Measurements from ENCODE around the gene DOCK3.

The DOCK3 gene

DNA sequence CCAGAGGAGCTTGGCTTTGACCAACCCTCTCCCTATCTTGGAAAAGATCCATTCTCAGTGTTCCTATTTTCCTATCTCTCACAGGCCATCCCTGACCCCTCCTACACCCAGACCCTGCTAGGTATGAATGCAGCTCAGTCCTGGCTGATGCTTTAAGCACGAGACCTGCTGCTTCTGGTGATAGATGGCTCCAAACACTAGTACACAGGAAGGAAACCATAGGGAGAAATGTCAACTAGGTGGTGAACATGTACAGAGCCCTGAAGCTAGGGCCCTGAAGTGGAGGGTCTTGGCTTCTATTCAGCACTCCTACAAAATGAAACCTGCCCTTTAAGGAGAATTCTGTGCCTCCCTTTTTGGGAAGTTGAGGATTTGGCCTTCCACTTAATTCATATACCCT is 662.9 kb downstream of the DOCK3 start:
- Histone ChIP-seq H3K9me3 (ENCODE audit: low read depth, low read length) (no peaks in the 10 kb centered on the region), H3K4me3 (no peak overlapping the region), H3K27ac (no peak overlapping the region), H3K36me3 (ENCODE audit: insufficient read depth, low read length) (no peaks in the 10 kb centered on the region), H3K9ac (ENCODE audit: insufficient read length) (no peak overlapping the region)
- no peak for DNase-seq (ENCODE audit: low read depth, low spot score)
- no peak for TF ChIP-seq FOXP2 (optimal IDR thresholded peaks at IDR 0.05; ENCODE audit: control extremely low read depth, extremely low read length, insufficient read depth)
- TF ChIP-seq EZH2 (IDR thresholded peaks at IDR 0.05), result no peak
- TF ChIP-seq POLR2AphosphoS5 (IDR thresholded peaks at IDR 0.05; ENCODE audit: borderline replicate concordance, low read depth, low read length), result no peak

DNA sequence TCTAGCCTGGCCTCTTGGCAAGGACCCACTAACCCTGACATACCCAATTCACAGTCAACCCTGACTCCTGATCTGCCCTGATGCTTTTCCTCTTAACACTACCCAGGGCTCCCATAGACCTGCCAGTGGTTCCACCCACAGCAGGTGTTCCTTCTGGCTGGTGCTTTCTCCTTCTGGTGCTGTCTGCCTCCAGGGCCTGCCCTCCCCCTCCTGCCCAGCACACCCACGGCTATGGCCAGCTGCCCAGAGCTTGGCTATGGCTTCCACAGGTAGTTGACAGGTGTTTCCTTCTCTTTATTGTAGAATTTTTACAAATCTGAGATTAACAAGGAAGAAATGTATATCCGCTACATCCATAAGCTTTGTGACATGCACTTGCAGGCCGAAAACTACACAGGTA is 663.9 kb downstream of the DOCK3 start:
- no peak for DNase-seq (ENCODE audit: low read depth, low spot score)
- Histone ChIP-seq H3K9me3 (ENCODE audit: low read depth, low read length) (no peaks in the 10 kb centered on the region), H3K36me3 (ENCODE audit: insufficient read depth, low read length) (no peaks in the 10 kb centered on the region), H3K9ac (ENCODE audit: insufficient read length) (no peak overlapping the region), H3K27ac (no peak overlapping the region), H3K4me3 (no peak overlapping the region)
- TF ChIP-seq EZH2 (IDR thresholded peaks at IDR 0.05), result no peak
- TF ChIP-seq FOXP2 (optimal IDR thresholded peaks at IDR 0.05; ENCODE audit: control extremely low read depth, extremely low read length, insufficient read depth), result no peak
- TF ChIP-seq POLR2AphosphoS5 (IDR thresholded peaks at IDR 0.05; ENCODE audit: borderline replicate concordance, low read depth, low read length), result no peak

GRCh38 chr3:51340013-51340829 is 665.5 kb downstream of the DOCK3 start:
- Histone ChIP-seq H3K36me3 (ENCODE audit: insufficient read depth, low read length) (no peaks in the 10 kb centered on the region), H3K9me3 (ENCODE audit: low read depth, low read length) (no peaks in the 10 kb centered on the region), H3K4me3 (no peak overlapping the region), H3K27ac (no peak overlapping the region), H3K9ac (ENCODE audit: insufficient read length) (no peak overlapping the region)
- TF ChIP-seq POLR2AphosphoS5 (IDR thresholded peaks at IDR 0.05; ENCODE audit: borderline replicate concordance, low read depth, low read length) (no peak), EZH2 (IDR thresholded peaks at IDR 0.05) (no peak), FOXP2 (optimal IDR thresholded peaks at IDR 0.05; ENCODE audit: control extremely low read depth, extremely low read length, insufficient read depth) (no peak)
- DNase-seq (ENCODE audit: low read depth, low spot score), result no peak

GRCh38 chr3:51340989-51341636 is 666.4 kb downstream of the DOCK3 start:
- TF ChIP-seq POLR2AphosphoS5 (IDR thresholded peaks at IDR 0.05; ENCODE audit: borderline replicate concordance, low read depth, low read length) (no peak), EZH2 (IDR thresholded peaks at IDR 0.05) (no peak), FOXP2 (optimal IDR thresholded peaks at IDR 0.05; ENCODE audit: control extremely low read depth, extremely low read length, insufficient read depth) (no peak)
- Histone ChIP-seq H3K9me3 (ENCODE audit: low read depth, low read length) (no peaks in the 10 kb centered on the region), H3K9ac (ENCODE audit: insufficient read length) (no peak overlapping the region), H3K36me3 (ENCODE audit: insufficient read depth, low read length) (no peaks in the 10 kb centered on the region), H3K27ac (no peak overlapping the region), H3K4me3 (no peak overlapping the region)
- DNase-seq (ENCODE audit: low read depth, low spot score), result no peak

- Histone ChIP-seq H3K27ac (no peak overlapping the region), H3K9ac (ENCODE audit: insufficient read length) (no peak overlapping the region), H3K9me3 (ENCODE audit: low read depth, low read length) (no peaks in the 10 kb centered on the region), H3K36me3 (ENCODE audit: insufficient read depth, low read length) (no peaks in the 10 kb centered on the region), H3K4me3 (no peak overlapping the region)
- no peak for TF ChIP-seq EZH2 (IDR thresholded peaks at IDR 0.05)
- TF ChIP-seq FOXP2 (optimal IDR thresholded peaks at IDR 0.05; ENCODE audit: control extremely low read depth, extremely low read length, insufficient read depth), result no peak
- TF ChIP-seq POLR2AphosphoS5 (IDR thresholded peaks at IDR 0.05; ENCODE audit: borderline replicate concordance, low read depth, low read length), result no peak
- no peak for DNase-seq (ENCODE audit: low read depth, low spot score)
Observed at GRCh38 chr3:51343918-51344687, 669.4 kb downstream of the DOCK3 start.

GRCh38 chr3:51350751-51351150 is 676.0 kb downstream of the DOCK3 start:
- H3K4me3 ChIP-seq, result no peak overlapping the region
- no peak overlapping the region for H3K27ac ChIP-seq
- TF ChIP-seq FOXP2 (optimal IDR thresholded peaks at IDR 0.05; ENCODE audit: control extremely low read depth, extremely low read length, insufficient read depth) (no peak), POLR2AphosphoS5 (IDR thresholded peaks at IDR 0.05; ENCODE audit: borderline replicate concordance, low read depth, low read length) (no peak), EZH2 (IDR thresholded peaks at IDR 0.05) (no peak)
- no peaks in the 10 kb centered on the region for H3K9me3 ChIP-seq (ENCODE audit: low read depth, low read length)
- no peak overlapping the region for H3K9ac ChIP-seq (ENCODE audit: insufficient read length)
- H3K36me3 ChIP-seq (ENCODE audit: insufficient read depth, low read length), result no peaks in the 10 kb centered on the region
- no peak for DNase-seq (ENCODE audit: low read depth, low spot score)

GRCh38 chr3:51353131-51353530 is 678.4 kb downstream of the DOCK3 start:
- H3K27ac ChIP-seq, result no peak overlapping the region

DNA sequence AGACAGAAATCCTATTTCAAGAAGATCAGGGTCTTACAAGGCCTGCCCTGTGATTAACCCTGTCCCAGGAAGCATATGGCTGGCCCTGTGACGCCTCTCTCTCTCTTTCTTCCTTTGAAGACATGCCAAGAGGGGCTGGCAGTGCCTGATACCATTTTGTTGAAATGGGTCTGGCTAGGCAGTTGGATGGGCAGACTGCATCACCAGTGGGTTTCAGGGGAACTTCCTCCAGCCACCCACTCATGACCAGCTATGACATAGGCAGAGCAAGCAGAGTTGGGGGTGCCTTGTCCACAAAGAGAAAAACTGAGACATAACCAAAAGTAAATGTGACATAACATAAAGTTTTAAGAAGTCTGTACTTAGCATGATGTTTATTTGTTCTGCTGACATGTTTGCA is 679.0 kb downstream of the DOCK3 start:
- Histone ChIP-seq H3K36me3 (ENCODE audit: insufficient read depth, low read length) (no peaks in the 10 kb centered on the region), H3K9me3 (ENCODE audit: low read depth, low read length) (no peaks in the 10 kb centered on the region), H3K9ac (ENCODE audit: insufficient read length) (no peak overlapping the region), H3K27ac (no peak overlapping the region), H3K4me3 (no peak overlapping the region)
- no peak for DNase-seq (ENCODE audit: low read depth, low spot score)
- TF ChIP-seq POLR2AphosphoS5 (IDR thresholded peaks at IDR 0.05; ENCODE audit: borderline replicate concordance, low read depth, low read length), result no peak
- TF ChIP-seq EZH2 (IDR thresholded peaks at IDR 0.05), result no peak
- no peak for TF ChIP-seq FOXP2 (optimal IDR thresholded peaks at IDR 0.05; ENCODE audit: control extremely low read depth, extremely low read length, insufficient read depth)

More at GRCh38 chr3:51353131-51353530, 678.4 kb downstream of the DOCK3 start:
- no peaks in the 10 kb centered on the region for H3K36me3 ChIP-seq (ENCODE audit: insufficient read depth, low read length)
- TF ChIP-seq EZH2 (IDR thresholded peaks at IDR 0.05), result no peak
- TF ChIP-seq FOXP2 (optimal IDR thresholded peaks at IDR 0.05; ENCODE audit: control extremely low read depth, extremely low read length, insufficient read depth), result no peak
- TF ChIP-seq POLR2AphosphoS5 (IDR thresholded peaks at IDR 0.05; ENCODE audit: borderline replicate concordance, low read depth, low read length), result no peak
- DNase-seq (ENCODE audit: low read depth, low spot score), result no peak
- H3K9me3 ChIP-seq (ENCODE audit: low read depth, low read length), result no peaks in the 10 kb centered on the region
- H3K9ac ChIP-seq (ENCODE audit: insufficient read length), result no peak overlapping the region
- no peak overlapping the region for H3K4me3 ChIP-seq
